Activated CD4-positive, alpha-beta T cell treated with anti-CD3 and anti-CD28 coated beads, Interleukin-2, Interleukin-6, amounts not matched to agents 100 ng/mL and 50 ng/mL, durations not matched to agents 16 hours and 8 hours (primary cell): ENCODE results near the gene BMPR2.
"Not testable (repeated sequence)": the region's sequence is repeated elsewhere in the genome, so short reads cannot be mapped to it uniquely, and the experiment has no call there.

ENCODE experiments used
- DNase-seq: peaks from one replicate; pipeline ENCODE4 v3.0.0-alpha.2; 2020

Gene BMPR2

DNA sequence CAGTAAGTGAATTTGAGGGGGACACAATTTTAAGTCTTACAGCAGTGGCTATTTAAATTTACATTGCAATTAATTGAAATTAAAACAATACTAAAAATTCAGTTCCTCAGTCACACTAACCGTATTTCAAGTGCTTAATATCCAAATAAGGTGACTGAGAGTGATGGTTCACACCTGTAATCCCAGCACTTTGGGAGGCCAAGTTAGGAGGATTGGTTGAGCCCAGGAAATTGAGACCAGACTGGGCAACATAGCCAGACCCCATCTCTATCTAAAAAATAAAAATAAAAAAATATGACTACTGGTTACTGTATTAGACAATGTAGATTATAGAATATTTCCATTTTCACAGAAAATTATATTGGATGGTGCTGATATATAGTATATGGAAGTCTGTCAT lies 79.0 kb downstream of the BMPR2 start:
- no peak for DNase-seq

DNA sequence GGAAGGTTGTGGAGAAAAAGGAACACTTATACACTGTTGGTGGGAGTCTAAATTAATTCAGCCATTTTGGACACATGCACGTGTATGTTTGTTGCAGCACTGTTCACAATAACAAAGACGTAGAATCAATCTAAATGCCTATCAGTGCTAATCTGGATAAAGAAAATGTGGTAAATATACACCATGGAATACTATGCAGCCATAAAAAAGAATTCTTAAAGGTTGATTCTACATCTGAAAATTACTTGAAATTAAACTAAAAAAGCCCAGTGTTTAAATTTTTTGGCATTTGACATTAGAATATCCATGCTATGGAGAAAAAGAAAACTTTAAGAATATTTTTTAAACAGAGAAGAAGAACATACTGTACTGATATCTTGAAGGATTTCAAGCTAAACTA lies 84.0 kb downstream of the BMPR2 start:
- DNase-seq, result no peak

DNA sequence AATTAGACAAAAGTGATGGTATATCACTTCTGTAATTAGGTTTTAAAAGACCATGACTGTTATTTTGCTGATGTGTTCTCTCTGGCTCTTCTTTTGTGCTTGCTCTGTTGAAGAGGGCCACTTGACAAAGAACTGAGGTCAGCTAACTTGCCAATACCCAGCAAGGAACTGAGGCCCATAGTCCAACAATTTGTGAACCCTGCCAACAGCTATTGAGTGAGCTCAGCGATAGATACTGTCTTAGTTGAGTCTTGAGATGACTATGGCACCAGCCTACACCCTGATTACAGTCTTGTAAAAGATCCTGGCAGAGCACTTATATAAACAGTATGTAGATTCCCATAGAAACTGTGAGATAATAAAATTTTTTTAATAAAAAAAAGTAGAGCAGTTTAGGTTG lies 103.0 kb downstream of the BMPR2 start:
- DNase-seq, result peak; percentile 17

DNA sequence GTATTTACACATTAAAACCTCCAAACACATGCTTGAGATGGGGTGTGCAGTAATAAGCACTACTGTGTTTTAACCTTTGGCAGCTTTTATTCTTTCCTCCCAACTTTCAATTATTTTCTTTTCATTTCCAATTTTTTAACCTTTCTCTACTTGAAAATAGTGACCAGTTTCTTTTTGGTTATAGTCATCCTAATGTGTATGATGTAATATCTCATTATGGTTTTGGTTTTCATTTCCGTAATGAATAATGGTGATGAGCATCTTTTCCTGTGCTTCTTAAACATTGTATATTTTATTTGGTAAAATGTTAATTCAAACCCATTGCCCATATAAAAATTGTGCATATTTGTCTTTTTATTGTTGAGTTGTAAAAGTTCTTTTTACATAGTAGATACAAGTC lies 103.5 kb downstream of the BMPR2 start:
- DNase-seq, result peak; percentile 22

DNA sequence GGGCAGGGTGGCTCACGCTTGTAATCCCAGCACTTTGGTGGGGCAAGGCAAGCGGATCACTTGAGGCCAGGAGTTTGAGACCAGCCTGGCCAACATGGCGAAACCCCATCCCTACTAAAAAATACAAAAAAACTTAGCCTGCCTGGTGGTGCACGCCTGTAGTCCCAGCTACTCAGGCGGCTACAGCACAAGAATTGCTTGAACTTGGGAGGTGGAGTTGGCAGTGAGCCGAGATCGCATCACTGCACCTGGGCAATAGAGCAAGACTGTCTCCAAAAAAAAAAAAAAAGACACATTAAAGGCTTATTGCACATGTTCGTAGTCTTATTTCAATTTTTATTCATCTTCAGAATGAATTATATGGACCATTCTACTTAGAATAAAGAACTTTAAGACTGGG lies 110.2 kb downstream of the BMPR2 start:
- no peak for DNase-seq

DNA sequence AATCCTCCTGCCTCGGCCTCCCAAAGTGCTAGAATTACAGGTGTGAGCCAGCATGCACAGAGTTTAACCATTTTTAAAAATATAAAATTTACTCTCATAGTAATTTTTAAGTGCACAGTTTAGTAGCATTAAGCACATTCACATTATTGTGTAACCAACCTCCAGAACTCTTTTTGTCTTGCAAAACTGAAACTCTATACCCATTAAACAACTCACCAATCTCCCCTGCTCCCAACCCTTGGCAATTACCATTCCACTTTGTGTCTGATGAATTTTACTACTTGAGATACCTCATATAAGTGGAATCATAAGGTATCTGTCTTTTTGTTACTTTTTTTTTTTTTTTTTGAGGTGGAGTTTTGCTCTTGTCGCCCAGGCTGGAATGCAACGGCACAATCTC lies 112.5 kb downstream of the BMPR2 start:
- DNase-seq, result no peak

DNA sequence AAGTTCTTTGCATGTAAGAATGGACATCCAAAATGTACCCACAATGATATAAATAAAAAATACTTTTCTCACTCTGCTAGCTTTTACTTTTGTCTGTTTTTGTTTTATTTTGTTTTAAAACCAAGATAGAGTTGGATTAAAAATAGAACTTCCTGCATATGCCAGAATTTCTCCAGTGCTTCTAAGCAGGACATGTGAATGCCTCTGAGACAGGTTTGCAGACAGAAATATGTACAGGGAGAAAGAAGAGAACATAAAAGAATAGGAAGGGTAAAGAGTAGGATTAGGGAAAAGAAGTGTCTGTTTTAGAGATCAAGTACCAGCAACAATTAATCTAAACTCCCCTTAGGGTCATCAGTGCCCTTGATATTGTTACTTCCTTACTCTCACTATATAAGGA lies 114.4 kb downstream of the BMPR2 start:
- no peak for DNase-seq

DNA sequence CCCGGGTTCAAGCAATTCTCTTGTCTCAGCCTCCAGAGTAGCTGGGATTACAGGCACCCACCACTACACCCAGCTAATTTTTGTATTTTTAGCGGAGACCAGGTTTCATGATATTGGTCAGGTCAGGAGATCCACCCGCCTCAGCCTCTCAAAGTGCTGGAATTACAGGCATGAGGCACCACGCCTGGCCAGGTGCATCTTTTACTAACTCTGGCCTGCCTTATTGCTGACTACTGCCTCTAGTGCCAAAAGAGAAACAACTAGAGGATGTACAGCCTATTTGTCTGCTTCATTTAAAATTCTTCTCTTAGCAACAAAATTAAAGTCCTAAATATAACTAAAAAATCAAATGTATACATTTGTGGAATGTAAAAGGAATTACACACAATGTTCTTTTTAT lies 115.4 kb downstream of the BMPR2 start:
- no peak for DNase-seq

DNA sequence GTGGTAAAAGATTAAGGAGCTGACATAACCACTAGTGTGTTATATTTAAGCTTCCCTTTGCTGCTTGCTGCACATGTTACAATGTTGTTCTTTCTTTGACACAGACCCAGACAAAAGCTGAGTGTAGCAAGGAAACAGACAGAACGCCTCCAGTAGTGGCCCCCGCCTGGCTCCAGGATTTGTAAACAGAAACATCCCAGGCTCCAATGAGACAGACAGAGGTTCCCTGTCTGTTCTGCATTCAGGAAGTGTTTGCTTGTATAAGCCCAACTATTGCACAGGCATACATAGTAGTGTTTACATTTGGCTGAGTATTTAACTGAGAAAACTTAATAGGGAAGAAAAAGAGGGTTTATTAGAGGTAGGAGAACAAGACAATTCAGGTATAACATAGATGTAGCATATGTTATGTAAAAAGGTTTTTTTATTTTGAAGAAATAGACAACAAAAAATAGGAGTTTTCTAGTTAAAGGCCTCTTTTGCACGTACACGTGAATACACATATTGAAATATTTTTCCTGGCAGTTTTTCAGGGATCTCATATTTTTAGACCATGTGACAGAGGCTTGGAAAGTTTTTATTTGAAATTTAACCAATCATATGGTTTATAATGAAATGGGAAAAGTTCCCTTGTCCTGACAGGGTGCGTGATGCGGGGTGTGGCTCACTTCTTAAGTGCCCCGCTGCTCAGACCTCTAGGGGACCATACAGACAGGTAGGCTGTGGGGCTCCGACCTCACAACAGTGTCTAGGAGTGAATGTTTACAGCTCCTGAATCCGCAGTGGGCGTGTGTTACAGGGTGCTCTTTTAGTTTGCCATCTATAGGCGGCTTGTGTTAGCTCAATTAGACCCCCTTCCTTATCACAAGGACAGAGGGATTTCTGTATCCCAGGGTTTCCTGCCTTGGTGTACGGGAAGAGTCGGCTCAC lies 118.4 kb downstream of the BMPR2 start:
- no peak for DNase-seq

DNA sequence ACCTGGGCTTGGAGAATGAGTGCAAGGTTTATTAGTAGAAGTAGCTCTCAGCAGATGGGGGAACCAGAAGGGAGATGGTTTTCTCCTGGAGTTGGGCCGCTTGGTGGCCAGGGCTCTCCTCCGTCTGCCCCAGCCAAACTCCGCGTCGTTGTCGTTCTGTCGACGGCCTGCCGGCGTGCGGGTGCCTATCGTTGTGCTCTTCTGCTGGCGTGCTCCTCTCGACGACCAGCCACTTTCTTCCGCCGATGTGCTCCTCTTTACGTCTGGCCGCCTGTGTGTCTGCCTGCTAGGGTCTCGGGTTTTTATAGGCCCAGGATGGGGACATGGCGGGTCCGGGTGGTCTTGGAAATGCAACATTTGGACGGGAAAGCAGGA lies 119.1 kb downstream of the BMPR2 start:
- DNase-seq, result no peak

DNA sequence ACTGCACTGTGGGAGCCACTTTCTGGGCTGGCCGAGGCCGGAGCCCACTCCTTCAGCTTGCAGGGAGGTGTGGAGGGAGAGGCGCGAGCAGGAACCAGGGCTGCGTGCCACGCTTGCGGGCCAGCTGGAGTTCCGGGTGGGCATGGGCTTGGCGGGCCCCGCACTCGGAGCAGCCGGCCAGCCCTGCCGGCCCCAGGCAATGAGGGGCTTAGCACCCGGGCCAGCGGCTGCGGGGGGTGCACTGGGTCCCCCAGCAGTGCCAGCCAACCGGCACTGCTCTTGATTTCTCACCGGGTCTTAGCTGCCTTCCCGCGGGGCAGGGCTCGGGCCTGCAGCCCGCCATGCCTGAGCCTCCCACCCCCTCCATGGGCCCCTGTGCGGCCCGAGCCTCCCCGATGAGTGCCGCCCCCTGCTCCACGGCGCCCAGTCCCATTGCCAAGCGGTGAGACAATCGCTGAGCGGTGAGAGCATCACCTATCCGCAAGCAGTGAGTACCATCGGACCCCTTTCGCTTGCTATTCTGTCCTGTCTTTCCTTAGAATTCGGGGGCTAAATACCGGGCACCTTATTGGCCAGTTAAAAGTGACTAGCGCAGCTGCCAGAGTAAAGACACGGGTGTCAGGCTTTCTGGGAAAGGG lies 120.8 kb downstream of the BMPR2 start:
- DNase-seq, result not testable (repeated sequence)

DNA sequence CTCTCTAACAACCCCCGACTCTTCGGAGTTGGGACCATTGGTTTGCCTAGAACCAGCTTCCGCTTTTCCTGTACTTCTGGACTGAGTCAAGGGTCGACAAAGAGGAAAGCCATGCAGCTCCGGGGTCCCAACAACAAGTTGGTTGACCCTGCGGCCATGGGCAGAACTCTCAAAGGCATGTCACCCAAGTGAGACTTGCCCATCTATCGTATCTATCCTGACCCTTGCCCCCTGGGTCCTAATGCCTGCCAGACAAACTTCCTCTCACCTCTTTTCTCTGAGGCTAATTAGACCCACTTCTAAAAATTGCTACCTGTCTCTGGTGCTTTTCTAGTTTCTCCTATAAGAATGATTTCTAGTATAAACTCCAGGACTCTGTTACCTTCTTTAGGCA lies 121.3 kb downstream of the BMPR2 start:
- not testable (repeated sequence) for DNase-seq

DNA sequence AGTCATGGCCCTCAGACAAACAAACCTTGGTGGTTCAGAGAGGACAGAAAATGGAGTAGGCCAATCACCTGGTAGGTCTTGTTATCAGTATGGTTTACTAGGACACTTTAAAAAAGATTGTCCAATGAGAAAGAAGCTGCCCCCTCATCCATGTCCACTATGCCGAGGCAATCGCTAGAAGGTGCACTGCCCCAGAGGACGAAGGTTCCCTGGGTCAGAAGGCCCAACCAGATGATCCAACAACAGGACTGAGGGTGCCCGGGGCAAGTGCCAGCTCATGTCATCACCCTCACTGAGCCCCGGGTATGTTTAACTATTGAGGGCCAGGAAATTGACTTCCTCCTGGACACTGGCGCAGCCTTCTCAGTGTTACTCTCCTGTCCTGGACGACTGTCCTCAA lies 123.7 kb downstream of the BMPR2 start:
- not testable (repeated sequence) for DNase-seq

DNA sequence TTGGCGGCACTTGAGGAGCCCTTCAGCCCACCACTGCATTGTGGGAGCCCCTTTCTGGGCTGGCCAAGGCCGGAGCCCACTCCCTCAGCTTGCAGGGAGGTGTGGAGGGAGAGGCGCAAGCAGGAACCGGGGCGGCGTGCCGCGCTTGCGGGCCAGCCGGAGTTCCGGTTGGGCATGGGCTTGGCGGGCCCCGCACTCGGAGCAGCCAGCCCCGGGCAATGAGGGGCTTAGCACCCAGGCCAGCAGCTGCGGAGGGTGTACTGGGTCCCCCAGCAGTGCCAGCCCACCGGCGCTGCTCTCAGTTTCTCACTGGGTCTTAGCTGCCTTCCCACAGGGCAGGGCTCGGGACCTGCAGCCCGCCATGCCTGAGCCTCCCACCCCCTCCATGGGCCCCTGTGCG lies 127.1 kb downstream of the BMPR2 start:
- DNase-seq, result not testable (repeated sequence)

DNA sequence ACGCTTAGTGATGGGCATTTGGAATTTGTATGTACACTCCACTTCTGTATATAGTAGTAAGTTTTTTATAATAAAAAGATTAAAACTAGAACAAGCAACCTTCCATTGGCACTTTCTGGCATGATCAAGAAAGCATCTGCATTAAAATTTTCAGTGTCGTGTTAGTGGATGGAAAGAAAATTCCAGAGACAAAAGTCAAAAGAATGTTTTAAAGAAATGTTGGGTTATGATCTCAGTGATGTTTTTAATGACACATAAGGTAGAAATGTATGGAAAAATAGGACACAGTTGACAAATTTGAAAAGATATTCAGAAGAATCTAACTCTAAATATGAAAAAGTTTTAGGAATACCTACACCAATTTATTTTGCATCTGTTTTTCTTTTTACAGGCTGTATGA lies 132.6 kb downstream of the BMPR2 start:
- DNase-seq, result no peak

DNA sequence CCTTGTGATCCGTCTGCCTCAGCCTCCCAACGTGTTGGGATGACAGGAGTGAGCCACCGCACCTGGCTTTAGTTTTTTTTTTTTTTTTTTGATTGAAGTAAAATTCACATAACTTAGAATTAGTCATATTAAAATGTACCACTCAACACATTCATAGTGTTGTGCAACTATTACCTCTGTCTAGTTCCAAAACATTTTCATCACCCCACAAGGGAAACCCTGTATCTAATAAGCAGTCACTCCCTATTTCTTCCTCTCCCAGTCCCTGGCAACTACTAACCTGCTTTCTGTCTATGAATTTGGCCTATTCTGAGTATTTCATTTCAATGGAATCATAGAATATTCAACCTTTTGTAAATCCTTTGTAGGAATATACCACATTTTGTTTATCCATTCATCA lies 134.8 kb downstream of the BMPR2 start:
- no peak for DNase-seq

DNA sequence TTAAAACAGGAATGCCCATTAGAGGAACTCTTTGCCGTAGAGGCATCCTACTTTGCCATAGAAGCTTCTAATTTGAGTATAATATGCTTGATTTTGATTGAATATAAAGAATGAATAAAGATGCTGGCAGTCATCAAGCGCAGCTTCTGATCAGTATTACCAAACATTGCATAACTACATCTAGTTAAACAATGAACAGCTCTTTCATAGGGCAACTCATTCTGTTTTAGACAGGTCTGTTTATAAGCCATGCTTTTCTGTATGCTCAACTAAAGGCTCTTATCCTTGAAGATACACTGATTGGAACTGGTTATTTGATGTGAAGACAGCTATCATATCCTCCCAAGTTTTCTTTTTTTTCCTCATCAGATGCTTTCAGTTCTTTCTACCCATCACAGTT lies 136.0 kb downstream of the BMPR2 start:
- no peak for DNase-seq

DNA sequence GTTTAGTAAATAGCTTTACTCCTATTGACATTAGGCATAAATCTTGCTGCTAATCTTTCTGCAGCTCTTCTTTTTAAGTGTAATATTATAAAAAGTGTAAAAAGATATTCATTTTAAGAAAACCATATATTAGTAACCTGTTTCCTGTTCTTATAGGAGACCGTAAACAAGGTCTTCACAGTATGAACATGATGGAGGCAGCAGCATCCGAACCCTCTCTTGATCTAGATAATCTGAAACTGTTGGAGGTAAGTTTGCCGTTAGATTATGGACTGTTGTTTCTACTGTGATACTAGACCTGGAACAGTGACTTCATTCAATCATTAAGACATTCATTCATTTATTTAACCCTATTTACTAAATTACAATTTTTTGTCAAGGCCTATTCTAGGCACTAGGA lies 138.6 kb downstream of the BMPR2 start:
- DNase-seq, result peak; percentile 71

DNA sequence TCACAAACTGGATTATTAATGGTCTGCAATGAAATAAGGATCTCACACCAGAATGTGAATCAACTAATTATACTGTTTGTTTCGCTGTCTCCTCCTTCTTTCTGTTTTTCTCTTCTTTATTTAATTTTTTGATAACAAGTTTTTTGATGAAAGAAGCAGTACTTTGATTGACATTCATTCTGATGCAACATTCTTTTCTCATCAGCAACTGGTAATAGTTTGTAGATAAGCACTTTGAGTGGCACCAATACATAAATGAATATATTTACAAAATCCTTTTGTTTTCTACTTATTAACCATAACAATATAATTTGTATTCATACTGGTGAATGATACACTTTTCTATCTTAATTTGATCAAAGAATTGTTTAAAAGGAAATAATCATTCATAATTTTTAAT lies 143.3 kb downstream of the BMPR2 start:
- DNase-seq, result no peak

DNA sequence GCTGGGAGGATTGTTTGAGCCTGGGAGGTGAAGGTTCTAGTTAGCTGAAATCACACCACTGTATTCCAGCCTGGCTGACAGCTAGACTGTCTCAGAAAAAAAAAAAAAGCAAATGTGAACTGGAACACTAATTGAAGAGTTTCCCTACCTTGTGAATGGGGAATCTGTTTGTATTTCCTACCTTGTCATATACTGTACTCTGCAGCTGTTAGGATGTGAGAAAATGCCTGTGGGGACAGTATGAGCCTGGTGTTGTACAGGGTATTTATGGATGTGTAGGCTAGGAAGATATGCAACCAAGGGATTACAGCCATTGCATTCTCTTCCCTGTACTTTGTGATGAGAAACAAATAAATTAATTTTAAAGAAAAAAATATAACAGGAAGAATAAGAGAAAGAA lies 145.3 kb downstream of the BMPR2 start:
- DNase-seq, result no peak

DNA sequence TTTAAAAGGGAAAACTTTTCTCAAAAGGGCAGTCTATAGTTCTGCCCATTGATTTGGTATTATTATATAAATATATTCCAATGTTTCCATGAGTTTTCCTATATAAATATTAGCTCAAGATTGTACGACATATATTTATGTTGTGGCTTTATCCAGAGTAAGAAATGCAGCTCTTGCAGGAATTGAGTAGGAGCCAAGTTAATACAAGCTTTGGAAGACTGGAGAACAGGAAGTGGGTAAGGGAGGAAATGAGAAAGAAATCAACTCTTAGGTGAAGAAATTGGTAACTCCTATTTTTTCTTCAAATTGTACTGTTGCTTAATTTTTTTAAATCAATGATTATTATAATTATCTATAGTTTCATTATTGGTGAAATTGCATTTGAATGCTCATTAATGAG lies 153.3 kb downstream of the BMPR2 start:
- no peak for DNase-seq

DNA sequence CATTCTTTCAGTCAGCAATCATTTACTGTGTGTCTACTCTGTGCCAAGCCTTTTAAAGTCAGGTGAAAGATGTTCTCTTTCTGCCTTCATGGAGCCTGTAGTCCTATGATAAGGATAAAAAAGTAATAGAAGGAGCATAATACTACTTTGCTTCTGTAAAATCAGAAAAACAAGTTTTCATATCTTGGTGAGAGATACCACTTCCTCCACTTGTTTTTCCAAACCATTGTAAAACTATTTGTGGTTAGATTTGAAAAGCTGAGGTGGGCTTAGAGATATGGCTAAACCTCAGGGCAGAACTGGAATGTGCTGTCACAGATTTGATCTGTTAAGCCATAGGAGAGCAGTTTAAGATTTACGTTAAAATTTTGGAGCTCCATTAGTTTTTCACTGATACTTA lies 153.9 kb downstream of the BMPR2 start:
- peak; percentile 46 for DNase-seq

DNA sequence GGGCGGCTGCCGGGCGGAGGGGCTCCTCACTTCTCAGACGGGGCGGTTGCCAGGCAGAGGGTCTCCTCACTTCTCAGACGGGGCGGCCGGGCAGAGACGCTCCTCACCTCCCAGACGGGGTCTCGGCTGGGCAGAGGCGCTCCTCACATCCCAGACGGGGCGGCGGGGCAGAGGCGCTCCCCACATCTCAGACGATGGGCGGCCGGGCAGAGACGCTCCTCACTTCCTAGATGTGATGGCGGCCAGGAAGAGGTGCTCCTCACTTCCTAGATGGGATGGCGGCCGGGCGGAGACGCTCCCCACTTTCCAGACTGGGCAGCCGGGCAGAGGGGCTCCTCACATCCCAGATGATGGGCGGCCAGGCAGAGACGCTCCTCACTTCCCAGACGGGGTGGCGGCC lies 159.2 kb downstream of the BMPR2 start:
- not testable (repeated sequence) for DNase-seq

DNA sequence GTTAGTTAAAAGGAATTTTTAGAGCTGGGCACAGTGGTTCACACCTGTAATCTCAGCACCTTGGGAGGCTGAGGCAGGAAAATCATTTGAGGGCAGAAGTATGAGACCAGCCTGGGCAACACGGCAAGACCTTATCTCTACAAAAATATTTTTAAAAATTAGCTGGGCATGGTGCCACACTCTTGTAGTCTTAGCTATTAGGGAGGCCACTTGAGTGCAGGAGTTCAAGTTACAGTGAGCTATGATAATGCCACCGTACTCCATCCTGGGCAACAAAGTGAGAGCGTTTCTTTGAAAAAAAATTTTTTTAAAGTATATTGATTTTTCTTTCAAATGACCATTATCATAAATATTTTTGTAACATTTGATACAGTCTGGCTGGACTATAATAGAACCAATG lies 165.0 kb downstream of the BMPR2 start:
- no peak for DNase-seq

DNA sequence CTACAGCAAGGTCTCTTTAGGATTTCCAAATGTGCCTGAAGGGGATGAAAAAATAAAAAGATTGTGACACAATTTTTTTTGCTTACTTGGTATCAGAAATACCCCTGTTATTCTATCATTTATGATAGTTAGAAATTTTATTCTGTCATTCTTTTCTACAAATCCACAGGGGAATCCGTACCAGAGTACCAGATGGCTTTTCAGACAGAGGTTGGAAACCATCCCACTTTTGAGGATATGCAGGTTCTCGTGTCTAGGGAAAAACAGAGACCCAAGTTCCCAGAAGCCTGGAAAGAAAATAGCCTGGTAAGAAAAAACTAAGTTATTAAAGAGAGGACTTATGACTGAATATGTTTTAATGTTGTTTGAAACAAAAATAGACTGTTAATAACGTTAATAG lies 166.0 kb downstream of the BMPR2 start:
- no peak for DNase-seq
